Aorta (tissue), 5 donors: ENCODE data around the gene EPB41L2. TPM values are rescaled to one million over a fixed set of nuclear protein-coding genes. Genes with fewer than 3 reads are reported as not detected.

Experiments used
- ATAC-seq: fragments of 200-7000 bp; cut with Tn5 transposase; one replicate; pipeline ENCODE4 v1.9.1; 2022; ENCODE audit warnings: moderate library complexity; ENCODE audit not compliant: low FRiP score
- DNase-seq, 2 donors: peaks; one replicate each; pipeline ENCODE4 v3.0.0-alpha.2; 2020
- H3K27ac ChIP-seq, 2 donors: one replicate each; pipeline ENCODE4 v1.5.1; 2013; ENCODE audit warnings: low read length in 2 of 2, mild to moderate bottlenecking in 2 of 2, moderate library complexity in 2 of 2, control low read depth in 1 of 2, inconsistent platforms in 1 of 2, low read depth in 1 of 2
- H3K27me3 ChIP-seq, 2 donors: one replicate each; pipeline ENCODE4 v1.6.1; 2013; ENCODE audit warnings: control low read depth in 1 of 2, low read length in 1 of 2, mild to moderate bottlenecking in 1 of 2, moderate library complexity in 1 of 2; ENCODE audit not compliant: insufficient read depth in 2 of 2, control insufficient read depth in 1 of 2
- H3K36me3 ChIP-seq, 2 donors: one replicate each; pipeline ENCODE4 v1.6.1; 2013; ENCODE audit warnings: control low read depth in 1 of 2, low read length in 1 of 2, mild to moderate bottlenecking in 1 of 2; ENCODE audit not compliant: insufficient read depth in 2 of 2, control insufficient read depth in 1 of 2
- H3K4me1 ChIP-seq, 2 donors: one replicate each; pipeline ENCODE4 v1.6.1; 2013; ENCODE audit warnings: low read length in 2 of 2, control low read depth in 1 of 2, mild to moderate bottlenecking in 1 of 2, moderate library complexity in 1 of 2; ENCODE audit not compliant: insufficient read depth in 2 of 2, control insufficient read depth in 1 of 2
- H3K4me3 ChIP-seq, 2 donors: one replicate each; pipeline ENCODE4 v1.5.1; 2013; ENCODE audit warnings: low read length in 2 of 2, control low read depth in 1 of 2, mild to moderate bottlenecking in 1 of 2
- H3K9me3 ChIP-seq: one replicate; pipeline ENCODE4 v1.6.1; 2013; ENCODE audit warnings: mild to moderate bottlenecking, low read length; ENCODE audit not compliant: control insufficient read depth
- WGBS, 2 donors: extraction: QIAGEN DNeasy Blood & Tissue Kit; methylation state at CpG; one replicate each; pipeline ENCODE4 v1.1.7; 2013; 5-methylcytosine and 5-hydroxymethylcytosine counted together
- intact Hi-C, 2 donors: fragments of 100-400 bp; cut with DNase I; formaldehyde crosslinking; loops; one replicate each; pipeline versions ENCODE4 v1.14.2 to v1.15.0; 2022
- polyA plus RNA-seq, 2 donors: library from polyadenylated mRNA; stranded (reverse); fragments of 200-250 nt; gene quantifications; one replicate each; pipeline ENCODE4 v1.2.3, GENCODE V29; 2013
- total RNA-seq, 2 donors: library from RNA; stranded (reverse); fragmentation: NEBNext Ultra II Directional; extraction: Animal tissue kit (Norgen Biotek cat#: 25700); gene quantifications; one replicate each; pipeline ENCODE4 v1.2.1, GENCODE V29; 2021
- donor health status: healthy with polysubstance abuse.
- donor health status: Bipolar disorder and iron deficiency.
- donor health status: DM: no; HTN: no; CAD: no.
- donor health status: DM: no; HTN: no; CAD: no.
- donor health status: DM: yes; HTN: yes; CAD: no.

The EPB41L2 gene
- total and polyA plus RNA-seq, 4 donors, result 36.1 to 340 (median 118) TPM

DNA sequence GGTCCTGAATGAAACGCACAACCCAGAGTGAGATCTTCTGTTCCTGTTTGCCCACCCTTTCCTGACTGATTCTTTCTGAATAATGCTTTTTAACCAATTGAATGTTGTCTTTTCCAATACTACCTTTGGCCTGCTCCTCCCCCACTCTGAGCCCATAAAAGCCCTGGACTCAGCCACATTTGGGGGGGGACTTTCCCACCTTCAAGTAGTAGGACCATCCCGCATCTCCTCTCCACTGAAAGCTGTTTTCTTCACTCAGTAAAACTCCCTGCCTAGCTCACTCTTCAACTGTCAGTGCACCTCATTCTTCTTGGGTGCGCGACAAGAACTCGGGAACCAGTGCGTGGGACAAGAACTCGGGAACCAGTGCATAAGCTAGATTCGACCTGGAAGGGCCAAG lies 77.9 kb downstream of the EPB41L2 start:
- Histone ChIP-seq H3K36me3 (no peaks in the 10 kb centered on the region), H3K4me1 (no peaks in the 10 kb centered on the region), H3K27me3 (no peaks in the 10 kb centered on the region), H3K9me3 (no peaks in the 10 kb centered on the region), H3K4me3 (no peak overlapping the region), H3K27ac (no peak overlapping the region)
- ATAC-seq (no peak), DNase-seq (no peak)
- intact Hi-C loops, result no loop called here
- WGBS, 2 donors, result 96 to 97% methylated on average over 8 of the region's 8 CpGs

DNA sequence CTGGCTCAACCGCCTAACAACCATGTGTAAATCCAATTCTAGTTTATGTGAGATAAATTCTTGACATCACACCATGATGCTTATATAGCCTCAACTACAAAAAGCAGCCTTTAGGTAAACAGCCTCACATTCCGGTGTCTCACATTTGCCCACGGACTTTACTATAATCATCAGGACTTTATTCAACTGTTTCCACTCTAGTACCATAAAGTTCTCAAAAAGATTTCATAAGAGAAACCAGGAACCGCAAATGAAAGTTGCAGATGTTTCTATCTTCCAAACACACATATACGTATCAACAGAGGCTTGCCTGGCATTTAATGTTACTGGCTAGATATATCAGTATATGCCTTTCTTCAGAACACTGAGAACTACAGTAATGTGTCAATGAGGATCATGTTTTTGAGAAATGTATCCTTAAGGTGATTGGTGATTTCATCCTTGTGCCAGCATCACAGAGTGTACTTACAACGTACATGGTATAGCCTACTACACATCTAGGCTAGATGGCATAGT lies 80.0 kb downstream of the EPB41L2 start:
- H3K36me3 ChIP-seq, result no peaks in the 10 kb centered on the region
- no peak for DNase-seq
- ATAC-seq, result no peak
- H3K27me3 ChIP-seq, result no peaks in the 10 kb centered on the region
- no peak overlapping the region for H3K27ac ChIP-seq
- H3K4me1 ChIP-seq, result peaks cover 0 to 2% of the 10 kb centered on the region in 2 donors
- H3K9me3 ChIP-seq, result no peaks in the 10 kb centered on the region
- intact Hi-C loops, result no loop called here
- WGBS, 2 donors, result 88 to 95% methylated on average over 6 of the region's 6 CpGs
- no peak overlapping the region for H3K4me3 ChIP-seq

DNA sequence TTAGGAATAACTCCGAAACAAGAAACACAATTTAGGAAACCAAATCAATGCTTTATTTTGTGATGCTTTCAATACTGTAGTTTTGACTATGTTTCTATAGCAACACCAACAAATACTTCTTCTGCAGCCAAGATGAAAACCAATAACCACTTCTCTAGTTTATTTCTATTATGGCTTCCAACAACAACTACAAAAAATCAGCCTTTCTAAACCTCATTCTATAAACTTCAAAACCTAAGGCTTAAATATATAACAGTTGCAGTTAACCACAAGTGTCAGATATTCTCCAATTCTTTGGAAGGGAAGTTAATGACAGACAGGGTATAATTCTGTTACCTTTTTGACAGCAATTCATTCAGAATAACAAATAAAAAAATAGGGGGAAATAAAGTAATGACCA lies 80.9 kb downstream of the EPB41L2 start:
- H3K4me3 ChIP-seq, result no peak overlapping the region
- no peaks in the 10 kb centered on the region for H3K9me3 ChIP-seq
- WGBS, 2 donors, result 78 to 92% methylated on average over 1 of the region's 1 CpG
- no peak overlapping the region for H3K27ac ChIP-seq
- ATAC-seq (no peak), DNase-seq (no peak)
- H3K27me3 ChIP-seq, result no peaks in the 10 kb centered on the region
- intact Hi-C loops, result no loop called here
- H3K36me3 ChIP-seq, result no peaks in the 10 kb centered on the region
- H3K4me1 ChIP-seq, result peaks cover 0 to 2% of the 10 kb centered on the region in 2 donors

DNA sequence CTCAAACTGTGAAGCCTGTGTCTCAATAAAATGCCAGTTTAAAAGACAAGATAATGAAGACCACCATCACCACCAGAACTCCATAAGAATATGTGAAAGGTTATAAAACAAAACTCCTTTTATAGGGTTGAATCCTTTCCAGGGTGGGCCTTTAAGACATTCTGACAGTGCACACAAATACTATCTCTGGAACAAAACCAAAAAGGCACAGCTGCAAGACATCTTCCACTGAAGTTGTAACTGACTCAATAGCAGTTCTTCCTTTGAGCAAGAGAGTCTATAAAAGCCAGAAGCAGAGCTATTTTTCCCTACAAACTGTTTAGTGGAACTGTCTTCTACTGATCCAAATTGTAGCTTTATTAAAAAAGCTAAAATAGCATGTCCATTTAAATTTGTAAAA lies 81.6 kb downstream of the EPB41L2 start:
- ATAC-seq (no peak), DNase-seq (no peak)
- Histone ChIP-seq H3K36me3 (no peaks in the 10 kb centered on the region), H3K27ac (no peak overlapping the region), H3K4me1 (peaks cover 0 to 2% of the 10 kb centered on the region in 2 donors), H3K9me3 (no peaks in the 10 kb centered on the region), H3K27me3 (no peaks in the 10 kb centered on the region), H3K4me3 (no peak overlapping the region)
- intact Hi-C loops, result no loop called here

DNA sequence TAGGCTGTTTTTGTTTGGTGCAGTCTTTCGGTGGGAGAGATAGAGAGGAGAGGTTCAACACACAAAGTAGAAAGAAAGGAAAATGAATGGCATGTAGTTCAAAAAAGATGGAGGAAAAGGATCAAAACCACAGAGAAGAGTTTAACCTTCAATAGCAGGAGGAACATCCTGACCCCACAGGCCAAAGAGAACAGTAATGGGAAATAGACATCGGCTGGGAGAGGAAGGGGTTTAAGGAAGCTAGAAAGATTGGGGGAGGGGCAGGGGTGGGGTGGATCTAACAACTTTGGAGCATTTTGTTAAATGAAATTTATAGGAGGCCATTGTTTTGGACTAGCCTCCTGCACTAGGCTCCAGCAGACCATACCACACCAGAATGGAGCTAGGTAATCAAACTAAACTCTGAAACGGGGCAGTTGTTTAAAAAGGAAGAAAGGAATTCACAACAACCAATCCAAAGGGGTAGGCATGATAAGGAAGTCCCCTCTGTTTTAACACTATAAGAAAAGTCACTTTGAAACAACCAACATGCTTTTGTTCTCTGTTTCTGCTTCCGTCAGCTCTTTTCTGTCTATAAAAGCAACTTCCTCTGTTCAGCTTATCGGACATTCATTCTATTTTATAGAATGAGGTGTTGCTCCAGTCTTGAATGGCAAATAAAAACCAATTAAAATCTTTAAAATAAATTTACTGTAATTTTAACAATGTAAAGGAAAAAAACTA lies 82.6 kb downstream of the EPB41L2 start:
- H3K4me1 ChIP-seq, result peaks cover 0 to 2% of the 10 kb centered on the region in 2 donors
- no peak for ATAC-seq
- intact Hi-C loops, result no loop called here

DNA sequence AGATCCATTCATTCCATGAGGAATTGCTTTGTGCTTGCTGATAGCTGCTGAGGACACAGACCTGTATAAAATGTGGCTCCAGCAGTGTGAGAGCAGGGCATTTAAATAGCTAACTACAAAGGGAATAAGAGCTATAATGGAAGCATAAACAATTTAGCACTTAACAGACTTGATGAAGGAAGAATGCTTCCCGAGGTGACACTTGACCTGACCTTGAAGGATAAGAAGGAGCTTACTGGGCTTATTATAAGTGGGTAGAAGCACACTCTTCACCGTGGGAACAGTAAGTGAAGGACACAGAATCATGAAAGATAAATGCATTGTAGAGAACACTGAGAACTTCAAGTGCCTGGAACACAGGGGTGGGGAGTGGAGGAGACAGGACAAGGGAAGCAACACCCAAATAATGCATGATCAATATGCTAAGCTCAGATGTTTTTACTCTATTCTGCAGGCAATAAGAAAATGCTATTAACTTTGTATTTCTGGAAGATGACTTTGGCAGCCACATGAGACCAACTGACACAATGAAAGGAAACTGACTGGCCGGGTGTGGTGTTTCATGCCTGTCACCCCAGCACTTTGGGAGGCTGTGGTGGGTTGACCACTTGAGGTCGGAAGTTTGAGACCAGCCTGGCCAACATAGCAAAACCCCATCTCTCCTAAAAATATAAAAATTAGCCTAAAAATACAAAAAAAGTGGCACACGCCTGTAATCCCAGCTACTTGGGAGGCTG lies 84.2 kb downstream of the EPB41L2 start:
- no peak for ATAC-seq
- no peak overlapping the region for H3K4me3 ChIP-seq
- peaks cover 0 to 2% of the 10 kb centered on the region in 2 donors for H3K4me1 ChIP-seq
- no peak for DNase-seq
- no peaks in the 10 kb centered on the region for H3K36me3 ChIP-seq
- no peaks in the 10 kb centered on the region for H3K27me3 ChIP-seq
- intact Hi-C loops, result no loop called here
- H3K27ac ChIP-seq, result no peak overlapping the region
- 81 to 90% methylated on average over 5 of the region's 5 CpGs for WGBS, 2 donors
- H3K9me3 ChIP-seq, result no peaks in the 10 kb centered on the region

More for the DNA sequence above, 82.6 kb downstream of the EPB41L2 start:
- no peak for DNase-seq
- Histone ChIP-seq H3K27me3 (no peaks in the 10 kb centered on the region), H3K4me3 (no peak overlapping the region), H3K27ac (no peak overlapping the region), H3K36me3 (no peaks in the 10 kb centered on the region), H3K9me3 (no peaks in the 10 kb centered on the region)
- 94 to 95% methylated on average over 5 of the region's 5 CpGs for WGBS, 2 donors

DNA sequence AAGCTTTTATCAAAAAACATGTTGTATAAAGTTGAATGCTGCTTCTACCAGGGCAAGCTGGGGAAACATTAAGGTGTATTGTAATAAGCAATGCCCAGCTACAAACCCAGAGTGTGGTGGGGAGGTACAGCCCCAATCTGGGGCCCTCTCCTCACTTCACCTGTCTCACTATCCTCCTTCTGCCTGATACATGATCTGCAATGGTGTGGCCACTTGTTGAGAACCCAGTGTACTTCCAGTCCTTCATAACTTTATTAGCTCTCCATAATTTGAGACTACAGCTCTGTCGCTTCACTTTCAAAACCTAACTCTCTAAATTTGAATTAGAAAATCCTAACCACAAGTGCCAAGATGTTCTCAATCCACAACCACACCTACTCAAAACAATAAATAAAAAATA lies 84.9 kb downstream of the EPB41L2 start:
- no peaks in the 10 kb centered on the region for H3K27me3 ChIP-seq
- WGBS, 2 donors, result 99 to 100% methylated on average over 1 of the region's 1 CpG
- no peaks in the 10 kb centered on the region for H3K9me3 ChIP-seq
- no peak overlapping the region for H3K27ac ChIP-seq
- DNase-seq (no peak), ATAC-seq (no peak)
- intact Hi-C loops, result no loop called here
- H3K36me3 ChIP-seq, result no peaks in the 10 kb centered on the region
- H3K4me1 ChIP-seq, result peaks cover 0 to 2% of the 10 kb centered on the region in 2 donors
- no peak overlapping the region for H3K4me3 ChIP-seq

DNA sequence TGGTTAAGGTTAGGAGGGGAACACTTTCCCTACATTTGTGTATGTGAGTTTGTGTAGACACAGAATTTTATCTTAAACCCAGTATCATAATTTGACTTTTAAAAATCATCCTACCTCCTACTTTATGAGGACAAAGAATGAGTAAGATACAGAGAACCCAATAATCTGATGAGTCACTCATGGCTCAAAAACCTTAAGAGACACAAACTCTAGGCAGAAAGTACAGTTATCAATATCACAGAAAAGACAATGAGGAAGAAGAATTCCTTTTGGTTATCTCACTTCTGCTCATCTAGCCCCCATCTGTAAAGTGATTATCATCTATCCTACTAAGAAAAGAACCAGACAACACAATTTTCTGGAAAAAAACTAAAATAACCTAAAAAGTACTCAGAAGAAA lies 87.7 kb downstream of the EPB41L2 start:
- intact Hi-C loops, result no loop called here
- H3K36me3 ChIP-seq, result no peaks in the 10 kb centered on the region
- DNase-seq (no peak), ATAC-seq (no peak)
- peaks cover 0 to 2% of the 10 kb centered on the region in 2 donors for H3K4me1 ChIP-seq
- H3K9me3 ChIP-seq, result no peaks in the 10 kb centered on the region
- H3K4me3 ChIP-seq, result no peak overlapping the region
- no peak overlapping the region for H3K27ac ChIP-seq
- no peaks in the 10 kb centered on the region for H3K27me3 ChIP-seq
